GM12865 (cell line): Measurements from ENCODE around the gene XPO5.

Experiments
- DNase-seq: peaks from one replicate; pipeline ENCODE4 v3.0.0; 2010; ENCODE audit warnings: low read depth
- H3K4me3 ChIP-seq: 2 replicates; pipeline ENCODE4 v1.5.1; 2011; ENCODE audit warnings: mild to moderate bottlenecking, low read depth, low read length, control low read depth
- CTCF ChIP-seq: IDR thresholded peaks from 2 replicates; pipeline ENCODE4 v1.5.1; 2011; ENCODE audit warnings: low read length, control low read depth, low read depth, inconsistent platforms; ENCODE audit not compliant: insufficient read depth; ENCODE audit errors: missing control alignments

The XPO5 gene

GRCh38 chr6:43509984-43510826 lies 65.6 kb downstream of the XPO5 start, which contains the start of gene LRRC73:
TSS of gene LRRC73 (minus strand) at chr6:43510346. CDS start at chr6:43509785, 561 bp downstream.
- DNase-seq = peak; percentile 82
- peak within 1 kb of the TSS; percentile 51 for H3K4me3 ChIP-seq
- no peak for TF ChIP-seq CTCF

GRCh38 chr6:43509142-43509983 lies 66.5 kb downstream of the XPO5 start:
- peak overlapping the region; percentile 51; the same call in 1 of the 2 replicates for H3K4me3 ChIP-seq
- TF ChIP-seq CTCF = peak; percentile 0
- no peak for DNase-seq

GRCh38 chr6:43508481-43509141 lies 67.2 kb downstream of the XPO5 start:
- no peak overlapping the region for H3K4me3 ChIP-seq
- no peak for DNase-seq
- TF ChIP-seq CTCF = no peak

GRCh38 chr6:43506667-43507471 lies 69.0 kb downstream of the XPO5 start:
- DNase-seq = peak; percentile 90

GRCh38 chr6:43506171-43506570 lies 69.7 kb downstream of the XPO5 start:
- TF ChIP-seq CTCF = no peak
- DNase-seq = no peak
- no peak overlapping the region for H3K4me3 ChIP-seq

More at GRCh38 chr6:43506667-43507471, 69.0 kb downstream of the XPO5 start:
- TF ChIP-seq CTCF = peak; percentile 97
- no peak overlapping the region for H3K4me3 ChIP-seq

GRCh38 chr6:43505718-43506117 lies 70.1 kb downstream of the XPO5 start:
- no peak overlapping the region for H3K4me3 ChIP-seq
- no peak for TF ChIP-seq CTCF
- DNase-seq = no peak
